HG02623 (cell line): Measurements from ENCODE around the gene FGD3.

Experiments
- ATAC-seq: cut with Tn5 transposase; IDR thresholded peaks from one replicate; pipeline ENCODE4 v1.9.1; 2021; ENCODE audit warnings: moderate library complexity; ENCODE audit not compliant: unreplicated experiment

Gene FGD3

GRCh38 chr9:92954049-92954861 lies 6.9 kb downstream of the FGD3 start:
- no peak for ATAC-seq

- ATAC-seq, result no peak
Observed at GRCh38 chr9:92954886-92955285, 7.6 kb downstream of the FGD3 start.

GRCh38 chr9:92960561-92961290 lies 13.4 kb downstream of the FGD3 start:
- no peak for ATAC-seq

- ATAC-seq, result no peak
Observed at GRCh38 chr9:92961627-92962302, 14.4 kb downstream of the FGD3 start.

- no peak for ATAC-seq
Observed at GRCh38 chr9:92962303-92962649, 15.0 kb downstream of the FGD3 start.

- ATAC-seq, result no peak
Observed at GRCh38 chr9:92962846-92963245, 15.5 kb downstream of the FGD3 start.

- peak; percentile 66 for ATAC-seq
Observed at GRCh38 chr9:92963831-92964606, 16.7 kb downstream of the FGD3 start.

GRCh38 chr9:92964607-92965060 lies 17.3 kb downstream of the FGD3 start:
- no peak for ATAC-seq

GRCh38 chr9:92965061-92965758 lies 17.9 kb downstream of the FGD3 start:
- no peak for ATAC-seq

- ATAC-seq, result no peak
Observed at GRCh38 chr9:92965759-92966517, 18.6 kb downstream of the FGD3 start.

- ATAC-seq, result no peak
Observed at GRCh38 chr9:92966518-92966800, 19.1 kb downstream of the FGD3 start.

- ATAC-seq, result no peak
Observed at GRCh38 chr9:92968081-92968480, 20.8 kb downstream of the FGD3 start.

- no peak for ATAC-seq
Observed at GRCh38 chr9:92969516-92970466, 22.5 kb downstream of the FGD3 start.

- no peak for ATAC-seq
Observed at GRCh38 chr9:92970467-92970923, 23.2 kb downstream of the FGD3 start.

GRCh38 chr9:92971121-92971520 lies 23.8 kb downstream of the FGD3 start:
- no peak for ATAC-seq

- no peak for ATAC-seq
Observed at GRCh38 chr9:92971776-92972175, 24.5 kb downstream of the FGD3 start.

GRCh38 chr9:92973700-92974099 lies 26.4 kb downstream of the FGD3 start:
- ATAC-seq, result no peak

- ATAC-seq, result no peak
Observed at GRCh38 chr9:92974161-92974661, 26.9 kb downstream of the FGD3 start.
